T-helper 17 cell (primary cell): ENCODE data around the gene RPAP2. TPM values are rescaled to one million over a fixed set of nuclear protein-coding genes. Genes with fewer than 3 reads are reported as not detected.
"Not testable (repeated sequence)": the region's sequence is repeated elsewhere in the genome, so short reads cannot be mapped to it uniquely, and the experiment has no call there.

Source experiments
- ATAC-seq: fragments of 150-1000 bp; cut with Tn5 transposase; 2 replicates; pipeline ENCODE4 v1.10.0; 2021; ENCODE audit warnings: mild to moderate bottlenecking, moderate library complexity
- DNase-seq, 3 donors: peaks; one replicate each; pipeline versions ENCODE4 v3.0.0 to v3.0.0-alpha.2; 2020 to 2021
- H3K9me3 ChIP-seq: one replicate; pipeline ENCODE4 v1.7.0; 2013; ENCODE audit warnings: low read length, mild to moderate bottlenecking; ENCODE audit not compliant: control insufficient read depth, poor library complexity, severe bottlenecking
- H3K27ac Mint-ChIP-seq: one replicate; pipeline ENCODE4 v1.8.0; 2022; ENCODE audit warnings: mild to moderate bottlenecking, moderate library complexity, mixed read lengths
- H3K27me3 Mint-ChIP-seq: one replicate; pipeline ENCODE4 v1.8.0; 2022; ENCODE audit warnings: mixed read lengths
- H3K36me3 Mint-ChIP-seq: one replicate; pipeline ENCODE4 v1.8.0; 2022; ENCODE audit warnings: low read depth, mixed read lengths
- H3K4me1 Mint-ChIP-seq: one replicate; pipeline ENCODE4 v1.8.0; 2022; ENCODE audit warnings: mild to moderate bottlenecking, mixed read lengths
- H3K4me3 Mint-ChIP-seq: one replicate; pipeline ENCODE4 v1.8.0; 2022; ENCODE audit warnings: mild to moderate bottlenecking, moderate library complexity, mixed read lengths
- total RNA-seq, 4 donors: library from RNA in 2 of 4; stranded (reverse) in 2 of 4; gene quantifications; one replicate each; pipeline ENCODE4 v1.2.3 and lab custom pipeline; 2022 to 2026

The RPAP2 gene
- total RNA-seq, 2 donors from 2014 or later: 25.4 to 29.1 TPM

DNA sequence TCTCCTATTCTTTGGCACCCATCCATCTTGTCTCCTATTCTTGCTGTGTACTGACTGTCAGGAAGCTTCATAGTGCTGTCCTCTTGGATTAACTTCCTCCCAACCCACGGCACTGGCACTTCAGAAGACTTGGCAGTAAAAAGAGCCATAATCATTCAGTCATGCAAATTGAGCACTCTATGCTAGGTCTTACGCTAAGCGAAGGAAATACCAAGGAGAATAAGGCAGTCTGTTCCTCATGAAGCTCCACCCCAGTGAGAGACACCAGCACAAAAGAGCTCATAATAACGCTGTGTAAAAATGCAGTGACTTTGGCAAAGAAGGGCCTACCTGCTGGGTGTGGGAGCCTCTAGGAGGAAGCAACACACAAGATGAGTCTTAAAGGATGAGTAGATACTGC lies 120.8 kb downstream of the RPAP2 start:
- no peak for ATAC-seq
- Mint-ChIP-seq H3K36me3 (no peaks in the 10 kb centered on the region), H3K27me3 (no peaks in the 10 kb centered on the region), H3K4me1 (peaks cover 5% of the 10 kb centered on the region), H3K4me3 (no peak overlapping the region), H3K27ac (no peak overlapping the region)
- DNase-seq: no peak
- no peaks in the 10 kb centered on the region for H3K9me3 ChIP-seq

DNA sequence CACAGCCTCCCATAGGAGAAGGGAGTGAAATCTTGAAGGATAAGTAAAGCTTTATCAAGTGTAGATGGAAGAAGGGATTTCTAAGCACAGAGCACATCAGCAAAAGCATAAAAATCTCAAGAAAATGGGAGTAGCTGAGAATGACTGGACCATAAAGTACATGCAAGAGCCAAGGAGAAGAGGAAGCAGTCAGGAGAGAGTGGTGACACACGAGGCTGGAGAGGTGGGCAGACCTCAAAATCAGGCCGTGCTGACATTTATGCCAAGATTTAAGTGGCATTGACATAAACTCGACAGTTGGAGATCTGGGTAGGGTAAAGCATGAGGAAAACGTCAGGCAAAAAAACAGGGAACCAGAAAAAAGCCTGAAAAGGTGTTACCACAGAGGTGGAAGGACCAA lies 125.5 kb downstream of the RPAP2 start:
- no peaks in the 10 kb centered on the region for H3K9me3 ChIP-seq
- Mint-ChIP-seq H3K4me3 (peak overlapping the region; percentile 39), H3K27ac (no peak overlapping the region), H3K4me1 (peaks cover 5% of the 10 kb centered on the region), H3K36me3 (no peaks in the 10 kb centered on the region), H3K27me3 (no peaks in the 10 kb centered on the region)
- no peak for DNase-seq
- ATAC-seq: no peak

DNA sequence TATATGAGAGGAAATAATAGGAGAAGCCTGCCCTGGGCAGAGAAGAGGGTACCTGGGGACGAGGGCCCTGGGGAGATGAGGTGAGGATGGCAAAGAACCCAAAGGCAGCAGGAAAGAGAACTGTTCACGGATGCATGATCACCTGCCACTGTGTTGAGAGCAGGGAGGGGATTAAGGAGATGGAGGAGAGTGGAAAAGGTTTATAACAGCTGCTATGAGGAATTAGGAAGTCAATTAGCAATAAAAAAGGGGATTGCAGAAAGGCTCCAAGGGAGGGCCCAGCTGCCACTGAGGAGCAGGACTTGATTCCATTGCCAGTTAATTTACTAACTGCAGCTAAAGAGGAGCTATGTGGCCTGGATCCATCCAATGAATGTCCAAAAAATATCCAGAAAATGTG lies 126.8 kb downstream of the RPAP2 start:
- no peak for ATAC-seq
- H3K4me1 Mint-ChIP-seq: peaks cover 5% of the 10 kb centered on the region
- H3K9me3 ChIP-seq: no peaks in the 10 kb centered on the region
- no peaks in the 10 kb centered on the region for H3K36me3 Mint-ChIP-seq
- no peak for DNase-seq
- no peak overlapping the region for H3K4me3 Mint-ChIP-seq
- H3K27me3 Mint-ChIP-seq: no peaks in the 10 kb centered on the region
- H3K27ac Mint-ChIP-seq: no peak overlapping the region

DNA sequence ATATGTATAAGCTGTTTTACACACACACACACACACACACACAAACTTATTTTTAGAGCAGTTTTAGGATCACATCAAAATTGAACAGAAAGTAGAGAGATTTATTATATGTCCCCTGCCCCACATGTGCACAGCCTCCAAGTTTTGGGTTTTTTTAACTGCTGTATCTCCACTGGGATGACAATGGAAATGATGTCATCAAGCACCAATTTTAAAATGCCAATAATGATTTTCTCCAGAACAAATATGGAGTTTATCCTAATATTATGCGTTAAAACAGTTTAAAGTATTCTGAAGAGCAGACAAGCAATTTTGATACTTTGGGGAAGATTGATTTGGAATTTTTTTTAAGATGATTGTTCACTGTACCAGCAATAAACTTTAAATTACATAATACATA lies 131.2 kb downstream of the RPAP2 start:
- Mint-ChIP-seq H3K36me3 (no peaks in the 10 kb centered on the region), H3K27me3 (no peaks in the 10 kb centered on the region), H3K4me3 (no peak overlapping the region), H3K4me1 (no peaks in the 10 kb centered on the region), H3K27ac (no peak overlapping the region)
- no peak for ATAC-seq
- no peak for DNase-seq
- H3K9me3 ChIP-seq: no peaks in the 10 kb centered on the region

DNA sequence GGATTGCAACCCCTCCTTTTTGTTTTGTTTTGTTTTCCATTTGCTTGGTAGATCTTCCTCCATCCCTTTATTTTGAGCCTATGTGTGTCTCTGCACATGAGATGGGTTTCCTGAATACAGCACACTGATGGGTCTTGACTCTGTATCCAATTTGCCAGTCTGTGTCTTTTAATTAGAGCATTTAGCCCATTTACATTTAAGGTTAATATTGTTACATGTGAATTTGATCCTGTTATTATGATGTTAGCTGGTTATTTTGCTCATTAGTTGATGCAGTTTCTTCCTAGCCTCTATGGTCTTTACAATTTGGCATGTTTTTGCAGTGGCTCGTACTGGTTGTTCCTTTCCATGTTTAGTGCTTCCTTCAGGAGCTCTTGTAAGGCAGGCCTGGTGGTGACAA lies 135.7 kb downstream of the RPAP2 start:
- ATAC-seq, H3K36me3 Mint-ChIP-seq, H3K4me3 Mint-ChIP-seq, H3K27ac Mint-ChIP-seq, H3K4me1 Mint-ChIP-seq, DNase-seq, H3K9me3 ChIP-seq, H3K27me3 Mint-ChIP-seq: not testable (repeated sequence)

DNA sequence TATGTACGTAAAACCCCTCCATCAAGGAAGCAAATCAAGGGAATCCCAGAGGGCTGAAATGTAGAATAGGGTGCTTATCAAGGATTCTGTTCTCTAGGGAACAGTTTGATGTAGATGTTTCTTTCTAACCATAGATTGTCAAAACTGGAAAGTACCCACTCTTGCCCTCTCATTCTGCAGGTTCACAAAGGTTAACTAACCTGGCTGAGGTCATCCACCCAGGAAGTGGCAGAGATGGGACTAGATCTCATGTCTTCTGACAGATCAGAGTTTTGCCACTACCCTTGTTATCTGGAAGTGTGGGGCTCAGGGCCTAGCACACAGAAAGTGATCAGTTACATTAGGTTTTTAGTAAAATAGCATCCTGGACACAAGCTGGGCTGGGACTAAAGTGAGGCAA lies 140.4 kb downstream of the RPAP2 start:
- no peak overlapping the region for H3K27ac Mint-ChIP-seq
- H3K9me3 ChIP-seq: no peaks in the 10 kb centered on the region
- H3K4me1 Mint-ChIP-seq: no peaks in the 10 kb centered on the region
- ATAC-seq (peak; percentile 35), DNase-seq (no peak)
- no peak overlapping the region for H3K4me3 Mint-ChIP-seq
- no peaks in the 10 kb centered on the region for H3K36me3 Mint-ChIP-seq
- H3K27me3 Mint-ChIP-seq: no peaks in the 10 kb centered on the region

DNA sequence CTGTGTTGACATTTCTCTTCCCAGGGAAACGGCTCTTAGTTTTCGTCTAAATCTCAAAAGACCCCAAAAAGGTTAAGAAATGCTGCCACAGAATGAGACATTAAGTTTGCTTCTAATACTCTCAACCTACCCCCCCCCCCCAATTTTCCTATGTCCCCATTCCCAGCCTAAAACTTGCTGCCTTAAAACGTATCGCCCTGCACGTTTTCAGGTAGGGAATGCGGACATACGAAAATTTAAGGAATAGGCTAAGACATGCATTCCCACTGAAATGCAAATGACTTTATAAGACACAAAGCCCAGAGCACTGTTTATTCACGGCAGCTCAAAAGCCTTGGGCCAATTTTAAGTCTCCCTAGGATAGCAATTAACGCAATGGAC lies 142.4 kb downstream of the RPAP2 start:
- ATAC-seq (no peak), DNase-seq (no peak)
- H3K4me3 Mint-ChIP-seq: no peak overlapping the region
- H3K9me3 ChIP-seq: no peaks in the 10 kb centered on the region
- no peak overlapping the region for H3K27ac Mint-ChIP-seq
- H3K27me3 Mint-ChIP-seq: no peaks in the 10 kb centered on the region
- H3K4me1 Mint-ChIP-seq: peaks cover 4% of the 10 kb centered on the region
- H3K36me3 Mint-ChIP-seq: no peaks in the 10 kb centered on the region

DNA sequence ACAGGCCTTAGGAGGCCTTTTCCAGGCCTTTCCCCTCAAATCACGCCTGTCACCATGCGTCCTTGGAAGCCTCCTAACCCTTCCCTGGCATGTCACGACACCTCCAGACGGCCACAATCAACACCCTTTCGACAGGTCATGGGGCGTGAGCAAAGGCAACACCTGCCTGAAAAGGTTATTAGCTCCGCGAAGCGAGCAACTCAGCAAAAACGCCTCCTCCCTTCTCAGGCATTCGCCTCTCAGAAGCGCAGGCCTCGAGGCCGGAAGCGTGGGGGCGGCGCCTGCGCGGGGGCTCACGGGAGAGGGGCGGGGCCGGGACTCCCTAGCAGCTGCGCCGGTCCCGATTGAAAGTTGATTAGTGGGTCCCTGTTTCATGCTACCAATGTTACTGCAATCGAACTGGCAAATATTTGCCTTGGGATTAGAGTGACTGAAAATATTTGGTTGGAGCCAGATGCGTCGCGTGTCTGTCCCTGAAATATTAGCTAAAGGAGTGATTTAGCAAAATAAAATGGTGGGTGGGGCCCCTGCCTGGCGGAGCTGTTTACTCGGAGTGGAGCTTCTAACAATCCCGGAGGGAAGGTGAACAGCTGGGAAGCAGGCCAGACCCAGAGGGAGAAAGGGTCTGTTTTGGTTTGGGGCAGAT lies 143.0 kb downstream of the RPAP2 start:
- H3K36me3 Mint-ChIP-seq: no peaks in the 10 kb centered on the region
- no peak overlapping the region for H3K27ac Mint-ChIP-seq
- no peak overlapping the region for H3K4me3 Mint-ChIP-seq
- ATAC-seq (no peak), DNase-seq (no peak)
- H3K9me3 ChIP-seq: no peaks in the 10 kb centered on the region
- no peaks in the 10 kb centered on the region for H3K27me3 Mint-ChIP-seq
- H3K4me1 Mint-ChIP-seq: peaks cover 8% of the 10 kb centered on the region

DNA sequence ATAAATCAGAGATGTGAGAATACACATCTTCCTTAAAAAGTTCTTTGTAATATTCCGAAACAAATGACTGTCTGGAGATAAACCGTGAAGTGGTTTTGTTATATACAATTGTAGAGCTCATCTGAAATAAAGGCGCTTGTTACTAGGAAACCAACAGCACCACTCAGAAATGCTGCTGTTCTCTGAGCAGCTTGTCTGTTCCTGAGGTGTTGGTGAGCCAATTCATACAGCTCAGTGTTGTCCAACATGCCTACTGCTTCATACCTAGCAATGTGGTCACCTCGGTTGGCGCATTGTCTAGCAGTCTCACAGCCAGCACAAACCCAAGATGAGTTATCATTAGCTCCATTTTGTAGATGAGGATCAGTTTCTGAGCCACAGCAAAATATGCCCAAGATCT lies 143.5 kb downstream of the RPAP2 start:
- ATAC-seq (no peak), DNase-seq (no peak)
- Mint-ChIP-seq H3K4me3 (no peak overlapping the region), H3K27ac (no peak overlapping the region), H3K4me1 (peaks cover 8% of the 10 kb centered on the region), H3K27me3 (no peaks in the 10 kb centered on the region), H3K36me3 (no peaks in the 10 kb centered on the region)
- no peaks in the 10 kb centered on the region for H3K9me3 ChIP-seq

DNA sequence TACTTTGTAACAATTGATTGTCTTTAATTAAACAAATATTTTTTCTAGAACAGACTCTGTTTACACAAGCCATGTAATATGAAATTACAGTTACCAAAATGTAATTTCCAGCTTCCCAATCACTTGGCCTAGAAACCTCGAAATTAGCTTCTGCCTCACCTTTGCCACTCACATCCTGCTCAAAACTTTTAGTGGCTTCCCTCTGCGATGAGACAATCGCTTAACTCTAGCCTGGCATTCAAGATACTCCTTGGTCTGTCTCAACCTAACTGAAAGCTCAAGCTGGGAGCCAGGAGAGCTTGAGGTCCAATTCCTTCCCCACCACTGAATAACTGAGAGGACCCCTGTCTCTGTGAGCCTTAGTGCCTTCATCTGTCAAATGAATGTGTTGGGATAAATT lies 145.0 kb downstream of the RPAP2 start:
- H3K4me3 Mint-ChIP-seq: no peak overlapping the region
- no peak for DNase-seq
- no peaks in the 10 kb centered on the region for H3K27me3 Mint-ChIP-seq
- H3K4me1 Mint-ChIP-seq: peaks cover 8% of the 10 kb centered on the region
- H3K27ac Mint-ChIP-seq: peak overlapping the region; percentile 49
- H3K9me3 ChIP-seq: no peaks in the 10 kb centered on the region
- no peak for ATAC-seq
- H3K36me3 Mint-ChIP-seq: no peaks in the 10 kb centered on the region

DNA sequence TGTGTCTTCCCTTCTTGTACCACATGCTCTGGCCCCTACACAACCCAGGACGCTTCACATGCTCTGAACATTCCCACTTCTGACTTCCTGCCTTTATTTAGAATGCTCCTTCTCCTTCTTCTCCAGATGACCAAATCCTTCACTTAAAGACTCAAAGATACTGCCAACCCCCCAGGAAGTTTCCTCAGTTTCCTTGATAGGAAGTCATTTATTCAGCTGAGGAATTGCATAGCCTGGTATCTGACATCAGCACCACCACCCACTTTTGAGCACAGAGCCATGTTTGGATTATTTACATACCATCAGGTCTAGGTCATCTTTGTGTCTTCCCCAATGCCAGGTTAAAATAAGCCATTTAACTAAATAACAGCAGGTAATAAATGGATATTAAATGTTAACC lies 145.5 kb downstream of the RPAP2 start:
- Mint-ChIP-seq H3K27ac (peak overlapping the region; percentile 49), H3K36me3 (no peaks in the 10 kb centered on the region), H3K4me1 (peaks cover 10% of the 10 kb centered on the region), H3K27me3 (no peaks in the 10 kb centered on the region), H3K4me3 (no peak overlapping the region)
- no peaks in the 10 kb centered on the region for H3K9me3 ChIP-seq
- no peak for DNase-seq
- ATAC-seq: no peak

DNA sequence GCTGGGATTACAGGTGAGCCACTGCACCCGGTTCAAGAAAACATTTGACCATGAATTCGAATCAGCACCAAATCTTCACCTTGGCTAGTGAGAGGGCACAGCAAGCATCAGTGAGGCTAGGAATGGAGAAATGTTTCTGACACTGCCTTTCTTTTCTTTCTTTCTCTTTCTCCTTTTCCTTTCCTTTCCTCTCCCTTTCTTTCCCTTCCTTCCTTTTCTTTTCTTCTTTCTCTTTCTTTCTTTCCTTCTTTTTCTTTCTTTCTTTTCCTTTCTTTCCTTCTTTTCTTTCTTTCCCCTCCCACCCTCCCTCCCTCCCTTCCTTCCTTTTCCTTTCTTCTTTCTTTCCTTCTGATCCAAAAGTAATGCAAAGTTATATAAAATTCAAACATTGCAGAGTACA lies 147.0 kb downstream of the RPAP2 start:
- DNase-seq (no peak), ATAC-seq (no peak)
- no peaks in the 10 kb centered on the region for H3K9me3 ChIP-seq
- Mint-ChIP-seq H3K4me1 (peaks cover 10% of the 10 kb centered on the region), H3K36me3 (no peaks in the 10 kb centered on the region), H3K4me3 (no peak overlapping the region), H3K27me3 (no peaks in the 10 kb centered on the region), H3K27ac (no peak overlapping the region)

DNA sequence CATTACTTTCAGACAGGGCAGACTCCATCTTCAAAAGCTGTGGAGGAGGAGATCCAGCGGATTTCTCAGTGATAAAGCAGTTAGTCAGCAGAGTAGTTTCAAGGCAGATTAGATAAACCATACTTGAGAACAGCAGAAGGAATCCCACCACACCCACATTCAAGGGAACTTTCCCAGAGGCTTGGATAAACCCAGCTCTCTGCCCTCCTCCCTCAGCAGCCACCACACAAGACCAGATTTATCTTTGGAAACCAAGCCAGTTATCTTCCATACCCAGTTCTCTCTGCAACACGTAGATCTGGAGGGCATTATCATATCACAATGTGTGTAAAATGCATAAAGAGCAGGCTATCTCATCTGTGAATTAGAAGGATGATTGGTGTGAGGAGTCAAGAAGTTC lies 147.7 kb downstream of the RPAP2 start:
- ATAC-seq (no peak), DNase-seq (no peak)
- Mint-ChIP-seq H3K27me3 (no peaks in the 10 kb centered on the region), H3K27ac (no peak overlapping the region), H3K4me3 (no peak overlapping the region), H3K4me1 (peaks cover 10% of the 10 kb centered on the region), H3K36me3 (peaks cover 2% of the 10 kb centered on the region)
- H3K9me3 ChIP-seq: no peaks in the 10 kb centered on the region

DNA sequence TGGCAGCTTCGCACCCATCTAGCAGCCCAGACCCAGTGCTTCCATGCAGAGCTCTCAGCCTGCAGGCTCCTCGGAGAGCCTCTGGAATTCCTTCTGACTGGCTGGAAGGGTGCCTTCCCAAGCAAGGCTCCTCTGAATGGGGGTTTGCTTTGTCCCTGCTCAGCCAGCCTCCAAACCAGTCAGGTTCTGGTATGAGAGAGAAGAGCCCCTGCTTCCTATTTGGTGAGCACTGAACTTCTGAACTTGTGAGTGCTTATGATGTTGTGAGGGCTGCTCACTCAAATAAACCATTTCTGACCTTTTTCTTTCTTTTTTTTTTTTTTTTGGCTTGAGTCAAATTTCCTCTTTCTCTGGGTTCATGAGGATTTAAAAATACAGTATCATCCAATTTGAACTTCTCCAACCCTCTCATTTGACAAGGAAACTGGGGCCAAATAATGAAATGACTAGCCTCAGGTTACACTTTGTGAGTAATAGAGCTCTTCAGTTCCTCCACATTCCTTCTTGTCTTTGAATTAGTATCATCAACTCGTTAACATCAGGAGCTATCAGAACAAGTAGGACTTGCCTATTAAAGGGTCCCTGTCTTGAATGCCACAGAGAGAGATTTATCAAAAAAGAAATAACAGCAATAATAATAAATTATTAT lies 148.3 kb downstream of the RPAP2 start:
- Mint-ChIP-seq H3K4me1 (peaks cover 10% of the 10 kb centered on the region), H3K27ac (no peak overlapping the region), H3K36me3 (peaks cover 2% of the 10 kb centered on the region), H3K4me3 (no peak overlapping the region), H3K27me3 (no peaks in the 10 kb centered on the region)
- ATAC-seq (no peak), DNase-seq (no peak)
- H3K9me3 ChIP-seq: no peaks in the 10 kb centered on the region
